HEK293 (cell line): ENCODE data around the gene SHROOM3.

Experiments
- PRDM1 ChIP-seq: fragments of 450-650 bp; formaldehyde crosslinking; IDR thresholded peaks from 2 replicates; pipeline ENCODE4; 2016; ENCODE audit warnings: missing biosample characterization, missing genetic modification characterization
- YY1 ChIP-seq: fragments of 450-650 bp; formaldehyde crosslinking; IDR thresholded peaks from 2 replicates; pipeline ENCODE4 v1.5.1; 2018; ENCODE audit warnings: missing biosample characterization, missing genetic modification characterization
- ZBTB17 ChIP-seq: fragments of 450-650 bp; formaldehyde crosslinking; IDR thresholded peaks from 2 replicates; pipeline ENCODE4 v1.5.1; 2016; ENCODE audit warnings: missing biosample characterization, missing genetic modification characterization
- TF ChIP-seq, protein P1 (sequence below): fragments of 450-650 bp; formaldehyde crosslinking; IDR thresholded peaks from 2 replicates; pipeline ENCODE4 v1.5.1; 2016; ENCODE audit warnings: missing biosample characterization, missing genetic modification characterization

DNA sequence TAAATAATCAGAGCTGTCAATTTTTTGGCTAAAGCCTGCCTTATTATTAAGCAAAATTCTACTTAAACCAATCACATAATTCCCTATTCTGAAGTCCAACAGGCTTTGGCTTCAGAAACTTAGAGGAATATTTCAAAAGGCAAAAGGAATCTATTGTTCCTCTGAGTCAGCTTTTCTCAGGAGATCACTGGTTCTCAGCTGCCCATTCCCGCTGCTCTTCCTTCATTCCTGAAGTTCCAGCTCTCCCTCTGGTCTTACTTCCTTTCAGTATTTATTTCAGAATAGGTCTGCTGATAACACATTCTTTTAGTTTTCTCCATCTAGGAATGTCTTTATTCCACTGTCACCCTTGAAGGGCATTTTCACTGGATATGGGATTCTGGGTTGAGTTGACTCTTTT is 329.2 kb downstream of the SHROOM3 start:
- TF ChIP-seq ZBTB17 (no peak), YY1 (tag by site-specific recombination) (no peak), PRDM1 (tag by site-specific recombination) (peak; percentile 7; the same call in 1 of the 2 replicates)
- TF ChIP-seq, protein P1, sequence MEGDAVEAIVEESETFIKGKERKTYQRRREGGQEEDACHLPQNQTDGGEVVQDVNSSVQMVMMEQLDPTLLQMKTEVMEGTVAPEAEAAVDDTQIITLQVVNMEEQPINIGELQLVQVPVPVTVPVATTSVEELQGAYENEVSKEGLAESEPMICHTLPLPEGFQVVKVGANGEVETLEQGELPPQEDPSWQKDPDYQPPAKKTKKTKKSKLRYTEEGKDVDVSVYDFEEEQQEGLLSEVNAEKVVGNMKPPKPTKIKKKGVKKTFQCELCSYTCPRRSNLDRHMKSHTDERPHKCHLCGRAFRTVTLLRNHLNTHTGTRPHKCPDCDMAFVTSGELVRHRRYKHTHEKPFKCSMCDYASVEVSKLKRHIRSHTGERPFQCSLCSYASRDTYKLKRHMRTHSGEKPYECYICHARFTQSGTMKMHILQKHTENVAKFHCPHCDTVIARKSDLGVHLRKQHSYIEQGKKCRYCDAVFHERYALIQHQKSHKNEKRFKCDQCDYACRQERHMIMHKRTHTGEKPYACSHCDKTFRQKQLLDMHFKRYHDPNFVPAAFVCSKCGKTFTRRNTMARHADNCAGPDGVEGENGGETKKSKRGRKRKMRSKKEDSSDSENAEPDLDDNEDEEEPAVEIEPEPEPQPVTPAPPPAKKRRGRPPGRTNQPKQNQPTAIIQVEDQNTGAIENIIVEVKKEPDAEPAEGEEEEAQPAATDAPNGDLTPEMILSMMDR (tag by site-specific recombination) = no peak
